Measurements from ENCODE around the gene RPH3AL. TPM values are rescaled to one million over a fixed set of nuclear protein-coding genes. Genes with fewer than 3 reads are reported as not detected.

RPH3AL gene
- total RNA-seq, 1 experiment from 2014 or later: 3.0 TPM

GRCh38 chr17:313911-314613 lies 38.5 kb downstream of the RPH3AL start:
- H3K79me2 ChIP-seq (ENCODE audit: insufficient read depth, low read length): no peaks in the 10 kb centered on the region
- no peak overlapping the region for H2BK12ac ChIP-seq (ENCODE audit: insufficient read length, low read depth, low read length)
- no peak for TF ChIP-seq CTCF (conservative IDR thresholded peaks at IDR 0.05)
- H2BK20ac ChIP-seq (ENCODE audit: low read depth, low read length, poor library complexity, severe bottlenecking): no peak overlapping the region
- Mint-ChIP-seq H3K27me3 (ENCODE audit: low read depth) (peaks cover 18% of the 10 kb centered on the region), H3K27ac (no peak overlapping the region), H3K9me3 (peaks cover 24 to 36% of the 10 kb centered on the region in 2 experiments; a peak in 4 of 5 replicates), H3K4me1 (peaks cover 14 to 20% of the 10 kb centered on the region in 2 experiments), H3K4me3 (no peak overlapping the region; a peak in 1 of 5 replicates), H3K36me3 (ENCODE audit: insufficient read depth in 1 of 3, low read depth in 3 of 3) (peaks cover 0 to 12% (median 7%) of the 10 kb centered on the region in 3 experiments; a peak in 5 of 7 replicates)
- no peaks in the 10 kb centered on the region for H3K9me3 ChIP-seq (ENCODE audit: control insufficient read depth, low read depth, low read length)
- H4K91ac ChIP-seq (ENCODE audit: insufficient read length, low read depth, low read length): no peak overlapping the region
- H2AFZ ChIP-seq (ENCODE audit: low read length): no peak overlapping the region
- WGBS (ENCODE audit: extremely low coverage, insufficient read length, low lambda C conversion rate): no CpG with 5 or more reads among the region's 9 CpGs
- no peak overlapping the region for H3K56ac ChIP-seq (ENCODE audit: insufficient read length, low read depth, low read length)
- H4K8ac ChIP-seq (replicated peaks; ENCODE audit: insufficient read length, low read depth, low read length): no peak overlapping the region
- H3K4me1 ChIP-seq (ENCODE audit: insufficient read depth, low read length): 0 out of 2 replicates have a peak, but pooled peaks cover 2% of the 10 kb centered on the region
- DNase-seq: no peak
- no peak overlapping the region for H2AK5ac ChIP-seq (ENCODE audit: insufficient read length, low read length)
- no peak overlapping the region for H2BK15ac ChIP-seq (ENCODE audit: low read depth, low read length)
- no peaks in the 10 kb centered on the region for H3K23me2 ChIP-seq (ENCODE audit: insufficient read length, low read depth, low read length, poor library complexity, severe bottlenecking)
- H3K27me3 ChIP-seq (ENCODE audit: insufficient read depth, low read length): no peaks in the 10 kb centered on the region
- no peak overlapping the region for H3K4me2 ChIP-seq (ENCODE audit: insufficient read depth, insufficient read length, low read length)
- H3K9ac ChIP-seq (ENCODE audit: extremely low read depth, insufficient read length, low read length): no peak overlapping the region
- H3K23ac ChIP-seq (ENCODE audit: insufficient read length, low read depth, low read length): no peak overlapping the region
- no peak overlapping the region for H3T11ph ChIP-seq (ENCODE audit: low read length)
- no peak overlapping the region for H3K27ac ChIP-seq (ENCODE audit: insufficient read length, low read depth, low read length)
- H3K4ac ChIP-seq (ENCODE audit: low read depth, low read length): no peak overlapping the region
- H4K5ac ChIP-seq (ENCODE audit: insufficient read length, low read depth, low read length): no peak overlapping the region
- H4K20me1 ChIP-seq (ENCODE audit: control insufficient read depth, insufficient read depth, insufficient read length): no peaks in the 10 kb centered on the region
- no peak overlapping the region for H3K18ac ChIP-seq (ENCODE audit: insufficient read length, low read depth, low read length)
- H2BK5ac ChIP-seq (ENCODE audit: insufficient read length, low read length): no peak overlapping the region
- H2BK120ac ChIP-seq (ENCODE audit: low read depth, low read length, poor library complexity, severe bottlenecking): no peak overlapping the region
- H3K14ac ChIP-seq (ENCODE audit: insufficient read depth, low read length): no peak overlapping the region; the same call in 1 of the 2 replicates
- no peaks in the 10 kb centered on the region for H3K79me1 ChIP-seq (ENCODE audit: insufficient read depth, low read depth, low read length, poor library complexity, severe bottlenecking)

Measured in H9 (cell line).